Suppressor macrophage treated with lipopolysaccharide for 1 hour (primary cell): ENCODE results near the gene CPT1B.

Experiments used
- DNase-seq, 3 donors: peaks; one replicate each; pipeline ENCODE4 v3.0.0-alpha.2; 2020 to 2022

Gene CPT1B

GRCh38 chr22:50568626-50569025 is 9.6 kb downstream of the CPT1B start:
- no peak for DNase-seq

GRCh38 chr22:50567721-50568252 is 10.4 kb downstream of the CPT1B start:
- no peak for DNase-seq

GRCh38 chr22:50564289-50564688 is 13.9 kb downstream of the CPT1B start:
- no peak for DNase-seq

- DNase-seq: peak in 1 of 3 donors; percentile 20
Observed at GRCh38 chr22:50563413-50564160, 14.6 kb downstream of the CPT1B start.

GRCh38 chr22:50562523-50563412 is 15.5 kb downstream of the CPT1B start, which contains the start of gene SYCE3:
SYCE3 (minus strand) TSS chr22:50562919; CDS start chr22:50556405, 6,514 bp downstream.
- peak; percentile 97 to 99 (median 99) for DNase-seq

- DNase-seq: no peak
Observed at GRCh38 chr22:50561401-50562358, 16.5 kb downstream of the CPT1B start.

GRCh38 chr22:50560034-50560433 is 18.2 kb downstream of the CPT1B start:
- DNase-seq: no peak

- no peak for DNase-seq
Observed at GRCh38 chr22:50556703-50557102, 21.5 kb downstream of the CPT1B start.

- no peak for DNase-seq
Observed at GRCh38 chr22:50553310-50553709, 24.9 kb downstream of the CPT1B start.

GRCh38 chr22:50551160-50551752 is 27.0 kb downstream of the CPT1B start:
- DNase-seq: peak in 1 of 3 donors; percentile 16

GRCh38 chr22:50550395-50550794 is 27.8 kb downstream of the CPT1B start:
- DNase-seq: peak in 1 of 3 donors; percentile 13

- DNase-seq: peak in 1 of 3 donors; percentile 13
Observed at GRCh38 chr22:50548921-50549790, 29.1 kb downstream of the CPT1B start.

GRCh38 chr22:50548040-50548920 is 29.9 kb downstream of the CPT1B start:
- DNase-seq: peak in 2 of 3 donors; percentile 17 to 23

GRCh38 chr22:50547263-50547985 is 30.8 kb downstream of the CPT1B start:
- peak in 1 of 3 donors; percentile 15 for DNase-seq

- peak in 1 of 3 donors; percentile 13 for DNase-seq
Observed at GRCh38 chr22:50546326-50547262, 31.6 kb downstream of the CPT1B start.

- peak in 1 of 3 donors; percentile 20 for DNase-seq
Observed at GRCh38 chr22:50545522-50546325, 32.5 kb downstream of the CPT1B start, which contains the start of gene KLHDC7B. KLHDC7B (plus strand) TSS chr22:50545899; CDS start chr22:50546244, 345 bp downstream.
